ENCODE measurements around the gene MAST2.
"Not testable (repeated sequence)": the region's sequence is repeated elsewhere in the genome, so short reads cannot be mapped to it uniquely, and the experiment has no call there.

The MAST2 gene

GRCh38 chr1:45836451-45836850, 33.0 kb downstream of the MAST2 start:
- H3F3A ChIP-seq (ENCODE audit: insufficient read depth, low read length) = no peaks in the 10 kb centered on the region
- H4K20me1 ChIP-seq (ENCODE audit: insufficient read depth, low read length) = no peaks in the 10 kb centered on the region
- H3K9ac ChIP-seq (ENCODE audit: low read length) = peak overlapping the region; percentile 16; the same call in 1 of the 2 replicates
- H2AFZ ChIP-seq (ENCODE audit: low read length) = no peak overlapping the region
- no peaks in the 10 kb centered on the region for H3K9me2 ChIP-seq (ENCODE audit: low read depth, low read length)
- no peaks in the 10 kb centered on the region for H3K9me3 ChIP-seq (ENCODE audit: low read length)
- no peaks in the 10 kb centered on the region for H3K27me3 ChIP-seq (ENCODE audit: insufficient read depth, low read length)
- peaks cover 64% of the 10 kb centered on the region for H3K4me1 ChIP-seq (ENCODE audit: insufficient read depth, low read length, severe bottlenecking)
- peak overlapping the region; percentile 32 for H3K4me3 ChIP-seq (ENCODE audit: low read depth, low read length, poor library complexity, severe bottlenecking)
- H3K27ac ChIP-seq (ENCODE audit: low read depth, low read length, poor library complexity, severe bottlenecking) = peak overlapping the region; percentile 80
- H3K36me3 ChIP-seq (ENCODE audit: insufficient read depth, low read length) = peaks cover 40% of the 10 kb centered on the region
- no peak for TF ChIP-seq CTCF (IDR thresholded peaks at IDR 0.05; ENCODE audit: low read length)
- no peak for TF ChIP-seq EZH2 (IDR thresholded peaks at IDR 0.05; ENCODE audit: borderline replicate concordance, low read length)
- H3K4me2 ChIP-seq (ENCODE audit: low read length) = peak overlapping the region; percentile 55
- 0 out of 2 replicates have a peak, but pooled peaks cover 4% of the 10 kb centered on the region for H3K79me2 ChIP-seq (ENCODE audit: insufficient read depth, low read length)

- not testable (repeated sequence) for H3K79me2 ChIP-seq (ENCODE audit: insufficient read depth, low read length); H4K20me1 ChIP-seq (ENCODE audit: insufficient read depth, low read length); H3F3A ChIP-seq (ENCODE audit: insufficient read depth, low read length); H3K9me2 ChIP-seq (ENCODE audit: low read depth, low read length); H3K9me3 ChIP-seq (ENCODE audit: low read length); H3K27me3 ChIP-seq (ENCODE audit: insufficient read depth, low read length); H2AFZ ChIP-seq (ENCODE audit: low read length)
- H3K27ac ChIP-seq (ENCODE audit: low read depth, low read length, poor library complexity, severe bottlenecking) = peak overlapping the region; percentile 80
- peak overlapping the region; percentile 16; the same call in 1 of the 2 replicates for H3K9ac ChIP-seq (ENCODE audit: low read length)
- H3K4me2 ChIP-seq (ENCODE audit: low read length) = peak overlapping the region; percentile 55
- H3K4me1 ChIP-seq (ENCODE audit: insufficient read depth, low read length, severe bottlenecking) = peaks cover 68% of the 10 kb centered on the region
- peaks cover 37% of the 10 kb centered on the region for H3K36me3 ChIP-seq (ENCODE audit: insufficient read depth, low read length)
- H3K4me3 ChIP-seq (ENCODE audit: low read depth, low read length, poor library complexity, severe bottlenecking) = peak overlapping the region; percentile 32
Measured at GRCh38 chr1:45836861-45837260, 33.4 kb downstream of the MAST2 start.

GRCh38 chr1:45838322-45838721, 34.9 kb downstream of the MAST2 start:
- not testable (repeated sequence) for H3K4me2 ChIP-seq (ENCODE audit: low read length); H3K79me2 ChIP-seq (ENCODE audit: insufficient read depth, low read length); H2AFZ ChIP-seq (ENCODE audit: low read length); H3K4me3 ChIP-seq (ENCODE audit: low read depth, low read length, poor library complexity, severe bottlenecking); H3K9ac ChIP-seq (ENCODE audit: low read length); H3K27me3 ChIP-seq (ENCODE audit: insufficient read depth, low read length); H4K20me1 ChIP-seq (ENCODE audit: insufficient read depth, low read length); H3K9me3 ChIP-seq (ENCODE audit: low read length); H3K9me2 ChIP-seq (ENCODE audit: low read depth, low read length); H3F3A ChIP-seq (ENCODE audit: insufficient read depth, low read length)
- Histone ChIP-seq H3K36me3 (ENCODE audit: insufficient read depth, low read length) (peaks cover 23% of the 10 kb centered on the region), H3K4me1 (ENCODE audit: insufficient read depth, low read length, severe bottlenecking) (peaks cover 83% of the 10 kb centered on the region), H3K27ac (ENCODE audit: low read depth, low read length, poor library complexity, severe bottlenecking) (peak overlapping the region; percentile 91)

- no peaks in the 10 kb centered on the region for H3K27me3 ChIP-seq (ENCODE audit: insufficient read depth, low read length)
- H3K9me3 ChIP-seq (ENCODE audit: low read length) = no peaks in the 10 kb centered on the region
- TF ChIP-seq CTCF (IDR thresholded peaks at IDR 0.05; ENCODE audit: low read length) = no peak
- TF ChIP-seq EZH2 (IDR thresholded peaks at IDR 0.05; ENCODE audit: borderline replicate concordance, low read length) = no peak
- H3K4me2 ChIP-seq (ENCODE audit: low read length) = peak overlapping the region; percentile 58
- H3K9me2 ChIP-seq (ENCODE audit: low read depth, low read length) = no peaks in the 10 kb centered on the region
- peaks cover 8% of the 10 kb centered on the region; the same call in 1 of the 2 replicates for H3K36me3 ChIP-seq (ENCODE audit: insufficient read depth, low read length)
- H3F3A ChIP-seq (ENCODE audit: insufficient read depth, low read length) = no peaks in the 10 kb centered on the region
- peak overlapping the region; percentile 17 for H3K9ac ChIP-seq (ENCODE audit: low read length)
- H3K4me1 ChIP-seq (ENCODE audit: insufficient read depth, low read length, severe bottlenecking) = peaks cover 78% of the 10 kb centered on the region
- H3K79me2 ChIP-seq (ENCODE audit: insufficient read depth, low read length) = 0 out of 2 replicates have a peak, but pooled peaks cover 8% of the 10 kb centered on the region
- H4K20me1 ChIP-seq (ENCODE audit: insufficient read depth, low read length) = no peaks in the 10 kb centered on the region
- H2AFZ ChIP-seq (ENCODE audit: low read length) = no peak overlapping the region
- peak overlapping the region; percentile 22 for H3K4me3 ChIP-seq (ENCODE audit: low read depth, low read length, poor library complexity, severe bottlenecking)
- peak overlapping the region; percentile 91 for H3K27ac ChIP-seq (ENCODE audit: low read depth, low read length, poor library complexity, severe bottlenecking)
Measured at GRCh38 chr1:45840704-45841103, 37.3 kb downstream of the MAST2 start.

All from OCI-LY1 (cell line).